ENCODE measurements around the gene EP400. TPM values are rescaled to one million over a fixed set of nuclear protein-coding genes. Genes with fewer than 3 reads are reported as not detected.
A peak's percentile ranks its signal among the peaks of the same experiment; 100 is the strongest.

EP400 gene
- total RNA-seq, 1 experiment from 2014 or later, result 6.0 TPM

GRCh38 chr12:131910302-131911027, 39.3 kb upstream of the EP400 start:
- peaks cover 48% of the 10 kb centered on the region for H3K36me3 ChIP-seq
- no peak overlapping the region for H3K4me3 ChIP-seq
- no peak for DNase-seq
- H3K27me3 ChIP-seq, result no peaks in the 10 kb centered on the region
- H3K9me3 ChIP-seq, result no peaks in the 10 kb centered on the region

- Histone ChIP-seq H3K36me3 (peaks cover 53% of the 10 kb centered on the region), H3K27me3 (no peaks in the 10 kb centered on the region), H3K9me3 (no peaks in the 10 kb centered on the region), H3K4me3 (no peak overlapping the region)
- DNase-seq, result no peak
These were observed 38.6 kb upstream of the EP400 start for GRCh38 chr12:131911028-131911650.

GRCh38 chr12:131911851-131912477, 37.8 kb upstream of the EP400 start:
- Histone ChIP-seq H3K9me3 (no peaks in the 10 kb centered on the region), H3K27me3 (no peaks in the 10 kb centered on the region), H3K36me3 (peaks cover 57% of the 10 kb centered on the region), H3K4me3 (no peak overlapping the region)
- DNase-seq, result no peak

GRCh38 chr12:131912518-131913274, 37.0 kb upstream of the EP400 start:
- peak; percentile 94 for DNase-seq
- H3K36me3 ChIP-seq, result peaks cover 53% of the 10 kb centered on the region
- H3K4me3 ChIP-seq, result no peak overlapping the region

GRCh38 chr12:131913666-131914065, 36.1 kb upstream of the EP400 start:
- Histone ChIP-seq H3K27me3 (no peaks in the 10 kb centered on the region), H3K4me3 (no peak overlapping the region), H3K36me3 (peaks cover 53% of the 10 kb centered on the region), H3K9me3 (no peaks in the 10 kb centered on the region)
- DNase-seq, result no peak

More at GRCh38 chr12:131912518-131913274, 37.0 kb upstream of the EP400 start:
- Histone ChIP-seq H3K9me3 (no peaks in the 10 kb centered on the region), H3K27me3 (no peaks in the 10 kb centered on the region)

- Histone ChIP-seq H3K4me3 (no peak overlapping the region), H3K36me3 (peaks cover 49% of the 10 kb centered on the region), H3K27me3 (no peaks in the 10 kb centered on the region), H3K9me3 (no peaks in the 10 kb centered on the region)
- DNase-seq, result no peak
These were observed 35.5 kb upstream of the EP400 start for GRCh38 chr12:131914179-131914702.

GRCh38 chr12:131915000-131915689, 34.6 kb upstream of the EP400 start:
- Histone ChIP-seq H3K27me3 (no peaks in the 10 kb centered on the region), H3K9me3 (no peaks in the 10 kb centered on the region), H3K4me3 (no peak overlapping the region), H3K36me3 (peaks cover 49% of the 10 kb centered on the region)
- no peak for DNase-seq

- DNase-seq, result no peak
- Histone ChIP-seq H3K4me3 (no peak overlapping the region), H3K9me3 (no peaks in the 10 kb centered on the region), H3K27me3 (no peaks in the 10 kb centered on the region), H3K36me3 (peaks cover 47% of the 10 kb centered on the region)
These were observed 33.9 kb upstream of the EP400 start for GRCh38 chr12:131915823-131916222.

- Histone ChIP-seq H3K4me3 (no peak overlapping the region), H3K36me3 (peaks cover 47% of the 10 kb centered on the region), H3K27me3 (no peaks in the 10 kb centered on the region), H3K9me3 (no peaks in the 10 kb centered on the region)
- DNase-seq, result no peak
These were observed 33.2 kb upstream of the EP400 start for GRCh38 chr12:131916306-131917138.

- Histone ChIP-seq H3K27me3 (no peaks in the 10 kb centered on the region), H3K4me3 (no peak overlapping the region), H3K36me3 (peaks cover 43% of the 10 kb centered on the region), H3K9me3 (no peaks in the 10 kb centered on the region)
- DNase-seq, result no peak
These were observed 32.5 kb upstream of the EP400 start for GRCh38 chr12:131917139-131917710.

- Histone ChIP-seq H3K9me3 (no peaks in the 10 kb centered on the region), H3K4me3 (no peak overlapping the region), H3K27me3 (no peaks in the 10 kb centered on the region), H3K36me3 (peaks cover 39% of the 10 kb centered on the region)
- no peak for DNase-seq
These were observed 31.9 kb upstream of the EP400 start for GRCh38 chr12:131917711-131918306.

- Histone ChIP-seq H3K4me3 (no peak overlapping the region), H3K27me3 (no peaks in the 10 kb centered on the region), H3K36me3 (peaks cover 39% of the 10 kb centered on the region), H3K9me3 (no peaks in the 10 kb centered on the region)
- DNase-seq, result no peak
These were observed 31.3 kb upstream of the EP400 start for GRCh38 chr12:131918311-131919050.

- Histone ChIP-seq H3K27me3 (no peaks in the 10 kb centered on the region), H3K9me3 (no peaks in the 10 kb centered on the region), H3K4me3 (no peak overlapping the region), H3K36me3 (peaks cover 36% of the 10 kb centered on the region)
- no peak for DNase-seq
These were observed 30.7 kb upstream of the EP400 start for GRCh38 chr12:131919051-131919347.

- H3K36me3 ChIP-seq, result peaks cover 30% of the 10 kb centered on the region
These were observed 30.2 kb upstream of the EP400 start for GRCh38 chr12:131919366-131920156.

More at GRCh38 chr12:131919366-131920156, 30.2 kb upstream of the EP400 start:
- Histone ChIP-seq H3K9me3 (no peaks in the 10 kb centered on the region), H3K4me3 (no peak overlapping the region), H3K27me3 (no peaks in the 10 kb centered on the region)
- no peak for DNase-seq

All from MG63 (cell line).